Measurements from ENCODE around the gene TGFBI.

TGFBI gene

DNA sequence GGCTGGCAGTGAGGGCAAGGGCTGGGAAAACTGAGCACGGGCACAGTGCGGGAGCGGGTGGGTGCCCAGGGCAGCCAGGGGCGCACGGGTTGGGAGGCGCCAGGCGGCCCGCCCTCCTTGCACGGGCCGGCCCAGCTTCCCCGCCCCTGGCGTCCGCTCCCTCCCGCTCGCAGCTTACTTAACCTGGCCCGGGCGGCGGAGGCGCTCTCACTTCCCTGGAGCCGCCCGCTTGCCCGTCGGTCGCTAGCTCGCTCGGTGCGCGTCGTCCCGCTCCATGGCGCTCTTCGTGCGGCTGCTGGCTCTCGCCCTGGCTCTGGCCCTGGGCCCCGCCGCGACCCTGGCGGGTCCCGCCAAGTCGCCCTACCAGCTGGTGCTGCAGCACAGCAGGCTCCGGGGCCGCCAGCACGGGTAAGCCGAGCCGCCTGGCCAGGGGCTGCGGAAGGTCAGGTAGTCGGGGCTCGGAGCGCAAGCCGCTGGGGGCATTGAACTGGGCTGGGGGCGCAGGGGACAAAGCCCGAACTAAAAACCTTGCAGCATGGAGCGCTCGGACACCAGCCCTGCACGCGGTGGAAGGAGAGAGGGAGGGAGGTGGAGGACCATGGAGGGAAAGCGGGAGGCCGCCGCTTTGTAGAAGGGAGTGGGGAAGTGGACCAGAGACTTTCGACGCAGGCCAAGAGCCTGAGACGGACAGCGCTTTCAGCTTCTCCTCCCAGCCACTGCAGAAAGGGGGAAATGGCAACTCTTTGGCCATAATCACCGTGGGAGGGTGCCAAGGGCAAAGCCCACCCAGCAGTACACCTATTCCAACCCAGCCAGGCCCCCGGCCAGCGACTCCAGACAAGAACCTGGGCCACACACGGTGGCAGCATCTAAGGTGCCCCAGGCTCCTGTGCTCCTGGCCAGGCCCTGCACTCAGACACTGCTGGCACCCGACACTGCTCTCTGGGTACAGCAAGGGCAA, at the start of gene TGFBI:
TGFBI (plus strand) TSS at position 207 of the 961 bp plus-strand sequence; CDS start at position 275, 68 bp downstream.
- no peak for TF ChIP-seq GATA2 (IDR thresholded peaks at IDR 0.05; ENCODE audit: low read depth, low read length)
- TF ChIP-seq GATA3 (IDR thresholded peaks at IDR 0.05; ENCODE audit: low read depth, low read length), result no peak

DNA sequence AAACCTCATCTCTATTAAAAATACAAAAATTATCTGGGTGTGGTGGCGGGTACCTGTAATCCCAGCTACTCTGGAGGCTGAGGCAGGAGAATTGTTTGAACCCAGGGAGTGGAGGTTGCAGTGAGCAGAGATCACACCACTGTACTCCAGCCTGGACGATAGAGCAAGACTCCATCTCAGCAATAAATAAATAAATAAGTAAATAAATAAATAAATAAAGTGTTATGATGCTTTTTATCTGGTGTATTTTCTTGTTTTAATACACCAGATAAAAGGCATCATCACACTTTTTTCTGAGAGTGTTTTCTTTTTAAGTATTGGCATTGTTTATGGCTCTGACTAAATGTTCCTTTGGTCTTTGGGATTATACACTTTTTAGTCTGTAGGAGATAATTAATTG, 49.8 kb upstream of the TGFBI start:
- TF ChIP-seq GATA3 (IDR thresholded peaks at IDR 0.05; ENCODE audit: low read depth, low read length), result no peak
- TF ChIP-seq GATA2 (IDR thresholded peaks at IDR 0.05; ENCODE audit: low read depth, low read length), result no peak

DNA sequence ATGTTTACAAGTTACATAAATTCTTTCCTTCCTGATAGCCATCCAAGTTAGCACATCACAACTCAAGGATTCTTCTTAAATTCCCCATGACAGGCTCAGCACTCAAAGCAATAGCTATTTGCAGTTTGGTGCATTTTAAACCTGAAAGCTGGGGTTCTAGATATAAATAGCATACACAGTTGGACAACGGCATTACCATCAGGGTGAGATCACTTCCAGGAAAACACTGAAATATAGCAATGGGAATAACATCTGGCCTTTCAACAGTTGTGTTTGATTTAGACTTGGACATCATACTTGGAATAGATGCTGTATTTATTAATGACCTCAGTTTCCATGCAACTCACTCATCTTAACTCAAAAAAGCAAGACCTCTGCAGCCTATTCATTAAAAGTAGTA, 49.3 kb upstream of the TGFBI start:
- TF ChIP-seq GATA3 (IDR thresholded peaks at IDR 0.05; ENCODE audit: low read depth, low read length) (no peak), GATA2 (IDR thresholded peaks at IDR 0.05; ENCODE audit: low read depth, low read length) (no peak)

DNA sequence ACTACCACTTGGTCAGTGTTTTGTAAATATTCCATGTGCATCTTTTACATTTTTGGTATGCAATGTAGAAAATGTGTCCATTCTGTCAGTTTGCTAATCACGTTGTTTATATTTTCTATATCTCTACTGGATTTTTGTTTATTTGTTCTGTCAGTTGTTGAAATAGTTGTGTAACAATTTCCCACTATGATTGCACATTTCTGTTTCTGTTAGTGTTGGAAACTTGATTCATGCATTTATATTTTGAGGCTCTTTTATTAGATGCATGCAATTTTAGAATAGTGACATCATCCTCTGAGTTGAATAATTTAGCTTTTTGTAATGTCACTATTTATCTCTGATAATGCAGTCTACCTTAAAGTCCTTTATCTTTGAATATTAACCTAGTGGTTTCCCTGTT, 48.2 kb upstream of the TGFBI start:
- TF ChIP-seq GATA2 (IDR thresholded peaks at IDR 0.05; ENCODE audit: low read depth, low read length) (no peak), GATA3 (IDR thresholded peaks at IDR 0.05; ENCODE audit: low read depth, low read length) (no peak)

DNA sequence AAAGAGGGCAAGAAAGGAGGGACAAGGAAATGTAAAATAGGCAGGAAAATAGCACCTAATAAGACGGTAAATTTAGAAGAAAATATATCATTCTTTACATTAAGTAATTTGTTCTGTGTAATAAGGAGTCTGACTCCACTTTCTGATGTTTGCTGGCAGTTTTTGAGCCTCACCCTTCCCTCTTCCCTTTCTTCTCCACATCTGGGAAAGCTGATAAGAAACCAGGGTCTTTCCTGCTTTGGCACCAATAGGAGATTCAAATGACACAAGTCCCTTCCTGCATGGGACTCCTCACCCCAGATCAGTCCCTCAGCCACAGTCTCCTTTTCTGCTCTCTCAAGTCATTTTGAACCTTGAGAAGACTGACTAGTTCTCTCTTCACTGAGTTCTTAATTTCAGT, 42.8 kb upstream of the TGFBI start:
- no peak for TF ChIP-seq GATA2 (IDR thresholded peaks at IDR 0.05; ENCODE audit: low read depth, low read length)
- no peak for TF ChIP-seq GATA3 (IDR thresholded peaks at IDR 0.05; ENCODE audit: low read depth, low read length)

DNA sequence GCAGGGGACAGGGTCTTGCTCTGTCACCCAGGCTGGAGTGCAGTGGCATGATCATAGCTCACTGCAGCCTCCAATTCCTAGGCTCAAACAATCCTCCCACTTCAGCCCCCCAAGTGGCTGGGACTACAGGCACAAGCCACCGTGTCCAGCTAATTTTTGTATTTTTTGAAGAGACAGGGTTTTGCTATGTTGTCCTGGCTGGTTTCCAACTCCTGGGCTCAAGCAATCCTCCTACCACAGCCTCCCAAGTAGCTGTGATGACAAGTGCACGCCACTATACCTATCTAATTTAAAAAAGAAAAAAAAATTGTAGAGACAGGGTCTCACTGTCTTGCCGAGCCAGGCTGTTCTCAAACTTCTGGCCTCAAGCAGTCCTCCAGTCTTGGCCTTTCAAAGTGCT, 42.4 kb upstream of the TGFBI start:
- no peak for TF ChIP-seq GATA2 (IDR thresholded peaks at IDR 0.05; ENCODE audit: low read depth, low read length)
- TF ChIP-seq GATA3 (IDR thresholded peaks at IDR 0.05; ENCODE audit: low read depth, low read length), result no peak

DNA sequence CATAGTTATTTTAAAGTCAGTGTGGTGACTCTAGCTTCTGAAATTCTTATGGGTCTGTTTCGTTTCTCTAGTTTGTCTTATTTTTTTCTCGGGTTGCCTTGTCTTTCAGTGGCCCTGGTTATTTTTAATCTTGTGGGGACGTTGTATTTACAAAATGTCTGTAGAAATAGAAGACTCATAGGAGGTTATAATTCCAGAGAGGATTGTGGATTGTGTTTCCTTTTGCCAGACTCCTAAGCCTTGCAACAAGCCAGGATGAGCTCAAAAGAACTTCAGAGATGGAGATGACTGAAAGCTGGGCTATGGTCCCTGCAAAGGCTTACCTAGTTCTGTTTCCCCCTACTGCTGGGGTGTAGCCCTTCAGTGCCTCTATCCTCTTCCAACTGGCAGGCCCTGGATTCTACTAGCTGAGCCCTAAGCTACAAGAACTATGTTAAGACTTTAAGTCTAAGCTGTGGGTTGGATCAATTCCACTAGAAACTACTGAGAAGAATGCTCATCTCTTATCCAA, 41.8 kb upstream of the TGFBI start:
- TF ChIP-seq GATA2 (IDR thresholded peaks at IDR 0.05; ENCODE audit: low read depth, low read length) (no peak), GATA3 (IDR thresholded peaks at IDR 0.05; ENCODE audit: low read depth, low read length) (no peak)

DNA sequence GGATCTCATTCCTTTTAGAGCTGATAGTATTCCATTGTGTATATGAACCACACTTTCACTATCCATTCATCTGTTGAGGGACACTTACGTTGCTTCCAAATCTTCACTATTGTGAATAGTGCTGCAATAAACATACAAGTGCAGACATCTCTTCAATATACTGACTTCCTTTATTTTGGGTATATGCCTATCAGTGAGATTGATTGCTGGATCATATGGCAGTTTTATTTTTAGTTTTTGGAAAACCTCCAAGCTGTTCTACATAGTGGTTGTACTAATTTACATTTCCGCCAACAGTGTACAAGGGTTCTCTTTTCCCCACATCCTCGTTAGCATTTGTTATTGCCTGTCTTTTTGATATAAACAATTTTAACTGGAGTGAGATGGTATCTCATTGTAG, 40.2 kb upstream of the TGFBI start:
- no peak for TF ChIP-seq GATA3 (IDR thresholded peaks at IDR 0.05; ENCODE audit: low read depth, low read length)
- TF ChIP-seq GATA2 (IDR thresholded peaks at IDR 0.05; ENCODE audit: low read depth, low read length), result no peak

DNA sequence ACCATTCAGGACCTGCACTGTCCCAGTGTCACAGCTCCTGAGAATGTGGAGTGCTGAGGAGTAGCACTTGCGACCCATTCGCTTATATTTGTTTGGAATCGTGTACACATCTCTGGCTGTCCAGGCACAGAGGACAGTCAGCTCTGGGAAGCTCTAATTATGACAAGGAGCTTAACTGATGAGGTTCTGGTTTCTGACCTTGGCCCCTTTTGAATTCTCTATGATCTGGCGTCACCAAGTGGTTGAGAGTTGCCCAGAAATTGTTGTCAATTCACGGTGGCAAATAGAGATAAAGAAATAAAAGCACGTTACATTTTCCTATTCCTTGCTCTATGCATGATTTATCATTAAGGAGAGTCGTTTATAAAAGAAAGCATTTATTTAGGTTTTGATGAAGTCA, 39.1 kb upstream of the TGFBI start:
- TF ChIP-seq GATA3 (IDR thresholded peaks at IDR 0.05; ENCODE audit: low read depth, low read length) (no peak), GATA2 (IDR thresholded peaks at IDR 0.05; ENCODE audit: low read depth, low read length) (no peak)

DNA sequence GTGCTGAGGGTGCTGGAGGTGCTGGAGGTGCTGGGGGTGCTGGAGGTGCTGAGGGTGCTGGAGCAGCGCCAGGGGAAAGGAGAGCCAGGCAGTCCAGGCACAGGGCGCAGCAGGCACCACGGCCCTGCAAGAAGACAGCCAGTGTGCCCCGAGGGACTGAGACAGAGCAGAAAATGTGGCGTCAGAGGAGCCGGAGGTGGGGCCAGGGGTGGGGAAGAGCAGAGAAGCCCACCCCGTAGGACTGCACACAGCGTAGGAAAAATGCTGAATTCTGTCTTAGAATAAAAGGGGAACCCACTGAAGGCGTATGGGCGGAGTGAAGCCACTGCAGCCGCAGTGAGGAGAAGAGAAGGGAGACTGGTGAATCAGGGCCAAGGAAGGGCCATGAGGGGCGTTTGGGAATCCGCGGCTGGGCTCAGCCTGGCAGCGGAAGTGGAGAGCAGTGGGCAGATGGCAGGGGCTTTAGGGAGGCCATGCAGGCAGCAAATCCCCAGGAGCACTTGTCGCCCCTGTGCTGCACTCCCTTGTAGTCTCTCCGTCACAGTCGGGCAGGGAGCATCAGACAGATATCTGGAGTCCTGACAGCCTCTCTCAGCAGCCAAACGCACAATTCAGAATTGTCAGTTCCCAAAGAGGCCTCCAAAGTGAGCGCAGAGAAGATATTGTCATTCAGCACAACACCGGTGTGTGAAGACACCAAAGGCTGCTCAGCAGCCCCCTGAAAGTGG, 38.1 kb upstream of the TGFBI start:
- TF ChIP-seq GATA2 (IDR thresholded peaks at IDR 0.05; ENCODE audit: low read depth, low read length) (no peak), GATA3 (IDR thresholded peaks at IDR 0.05; ENCODE audit: low read depth, low read length) (no peak)

DNA sequence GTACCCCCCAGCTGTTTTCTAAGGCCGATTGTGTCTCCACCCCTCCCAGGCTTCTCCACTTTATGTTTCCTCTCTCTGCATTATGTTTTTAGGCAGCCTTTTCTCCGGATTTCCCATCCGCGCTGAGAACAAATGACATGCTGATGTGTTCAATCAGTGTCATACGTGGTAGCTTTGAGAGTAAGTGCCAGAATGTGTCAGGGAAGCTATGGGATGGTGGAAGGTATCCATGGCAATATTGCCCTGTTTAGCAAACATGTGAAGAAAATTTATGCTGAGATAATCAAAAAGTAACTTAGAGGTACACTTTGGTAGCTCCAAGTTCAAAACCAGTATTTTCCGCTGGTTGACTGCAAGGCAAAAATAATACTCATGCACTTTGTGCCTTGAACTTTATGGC, 37.4 kb upstream of the TGFBI start:
- TF ChIP-seq GATA2 (IDR thresholded peaks at IDR 0.05; ENCODE audit: low read depth, low read length) (no peak), GATA3 (IDR thresholded peaks at IDR 0.05; ENCODE audit: low read depth, low read length) (no peak)

DNA sequence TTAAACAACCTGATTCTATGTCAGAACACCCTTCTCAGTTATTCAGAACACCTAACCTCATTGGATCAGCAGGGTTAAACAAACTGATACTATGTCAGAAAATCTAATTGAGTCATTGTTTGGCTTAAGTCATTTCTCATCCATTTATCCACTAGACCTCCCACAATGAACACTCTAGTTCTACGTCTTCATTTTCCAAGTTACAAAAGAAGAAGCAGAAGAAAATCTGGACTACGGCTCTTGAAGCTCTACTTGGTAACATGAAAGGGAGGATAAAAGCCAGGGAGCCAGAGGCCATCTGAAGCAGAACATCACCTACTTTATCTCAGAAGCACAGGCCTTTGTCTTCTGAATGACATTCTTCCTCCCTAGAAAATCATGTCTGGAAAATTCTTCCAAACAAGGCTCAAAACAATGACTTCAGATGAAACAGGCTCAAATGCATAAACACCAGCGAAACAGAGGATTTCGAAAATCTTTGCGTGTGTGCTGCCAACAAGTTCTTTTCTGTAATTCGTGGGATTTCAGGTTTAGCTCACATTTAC, 35.4 kb upstream of the TGFBI start:
- TF ChIP-seq GATA2 (IDR thresholded peaks at IDR 0.05; ENCODE audit: low read depth, low read length) (no peak), GATA3 (IDR thresholded peaks at IDR 0.05; ENCODE audit: low read depth, low read length) (no peak)

DNA sequence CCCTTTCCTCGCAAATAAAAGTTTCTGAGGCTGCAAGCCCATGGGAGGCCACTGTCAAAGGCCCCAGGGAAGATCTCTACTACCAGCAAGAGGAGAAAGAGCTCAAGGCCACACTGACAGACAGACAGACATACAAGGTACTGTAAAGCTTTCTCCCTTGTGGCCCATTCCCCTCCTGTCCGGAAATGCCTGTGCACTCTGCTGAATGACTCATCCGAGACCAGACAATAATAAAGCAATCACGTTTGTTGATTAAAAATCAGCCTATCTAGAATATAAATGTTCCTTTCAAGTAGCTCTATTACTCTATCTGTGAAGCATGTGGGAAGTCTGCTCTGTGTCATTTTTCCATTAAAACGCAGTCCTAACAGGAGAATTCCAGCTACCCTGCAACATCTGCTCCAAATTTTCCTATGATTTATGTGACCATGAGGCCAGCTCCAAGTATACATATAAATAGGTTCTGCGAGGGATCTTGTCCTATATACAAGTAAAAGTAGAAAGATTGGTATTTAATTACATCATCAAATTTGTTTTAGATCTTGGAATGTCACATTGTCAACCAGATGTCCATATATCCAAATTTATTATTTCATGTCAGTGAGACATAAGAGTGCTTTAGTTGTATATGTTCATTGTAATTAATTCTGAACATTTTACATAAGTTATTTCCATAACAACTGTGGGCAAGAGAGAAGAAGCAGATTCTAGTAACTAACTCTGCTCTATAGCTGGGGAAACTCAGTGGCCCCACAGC, 34.7 kb upstream of the TGFBI start:
- TF ChIP-seq GATA2 (IDR thresholded peaks at IDR 0.05; ENCODE audit: low read depth, low read length) (peak; percentile 70), GATA3 (IDR thresholded peaks at IDR 0.05; ENCODE audit: low read depth, low read length) (peak; percentile 69)

DNA sequence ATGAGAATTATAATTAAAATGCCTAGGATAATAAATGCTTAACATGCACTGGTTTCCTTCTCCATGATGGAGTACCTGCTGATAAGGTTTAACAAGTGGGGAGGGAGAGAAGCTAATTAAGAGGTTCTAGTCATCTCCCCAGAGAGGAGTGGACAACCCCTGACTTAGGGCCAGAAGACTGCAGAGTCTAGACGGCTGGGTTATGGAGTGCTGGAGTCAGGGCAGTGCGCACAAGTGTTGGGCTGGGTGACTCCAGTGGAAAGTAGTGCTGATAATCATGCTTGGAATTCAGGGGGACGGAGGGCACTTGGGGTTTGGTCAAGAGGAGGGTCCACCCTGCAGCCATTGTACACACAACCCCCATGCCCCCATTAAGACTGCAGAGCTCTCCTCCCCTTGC, 32.8 kb upstream of the TGFBI start:
- no peak for TF ChIP-seq GATA3 (IDR thresholded peaks at IDR 0.05; ENCODE audit: low read depth, low read length)
- no peak for TF ChIP-seq GATA2 (IDR thresholded peaks at IDR 0.05; ENCODE audit: low read depth, low read length)

Data from SH-SY5Y (cell line).